ENCODE measurements around the gene SLC30A1.

SLC30A1 gene

GRCh38 chr1:211522804-211523203, 56.2 kb downstream of the SLC30A1 start:
- FAIRE-seq: no peak
- DNase-seq (ENCODE audit: insufficient read length, low spot score): no peak
- TF ChIP-seq CTCF (IDR thresholded peaks at IDR 0.05; ENCODE audit: insufficient read depth, missing control alignments): no peak
